Upper lobe of right lung (tissue), 1 donor: ENCODE data around the gene HES3. TPM values are rescaled to one million over a fixed set of nuclear protein-coding genes. Genes with fewer than 3 reads are reported as not detected.
A peak's percentile ranks its signal among the peaks of the same experiment; 100 is the strongest.

ENCODE experiments used
- ATAC-seq: fragments of 200-7000 bp; cut with Tn5 transposase; one replicate; pipeline ENCODE4 v1.9.1; 2020; ENCODE audit warnings: mild to moderate bottlenecking, moderate library complexity
- DNase-seq: peaks from one replicate; pipeline ENCODE4 v3.0.0-alpha.2; 2020
- H3K27ac ChIP-seq: fragments of 200-600 bp; one replicate; pipeline ENCODE4 v1.8.0; 2022
- H3K27me3 ChIP-seq: fragments of 200-600 bp; one replicate; pipeline ENCODE4 v1.8.0; 2022; ENCODE audit warnings: mild to moderate bottlenecking
- H3K36me3 ChIP-seq: fragments of 200-600 bp; one replicate; pipeline ENCODE4 v1.8.0; 2022
- H3K4me1 ChIP-seq: fragments of 200-600 bp; one replicate; pipeline ENCODE4 v1.8.0; 2022
- H3K4me3 ChIP-seq: fragments of 200-600 bp; one replicate; pipeline ENCODE4 v1.8.0; 2022; ENCODE audit warnings: mild to moderate bottlenecking
- H3K9me3 ChIP-seq: fragments of 200-600 bp; one replicate; pipeline ENCODE4 v1.8.0; 2022
- CTCF ChIP-seq: fragments of 200-600 bp; IDR thresholded peaks from one replicate; pipeline ENCODE4 v1.8.0; 2022; ENCODE audit warnings: antibody characterized with exemption
- intact Hi-C: fragments of 100-400 bp; cut with DNase I; formaldehyde crosslinking; loops from one replicate; pipeline ENCODE4 v1.11.0; 2022
- total RNA-seq: library from RNA; stranded (reverse); fragmentation: NEBNext Ultra II Directional; extraction: Animal tissue kit (Norgen Biotek cat#: 25700); gene quantifications from one replicate; pipeline ENCODE4 v1.2.1, GENCODE V29; 2021
- donor health status: DM: no; HTN: yes; CAD: no; lungs with severe emphysema.

The HES3 gene
- total RNA-seq, 1 donor from 2014 or later: not detected

- H3K36me3 ChIP-seq: no peaks in the 10 kb centered on the region
- peak overlapping the region; percentile 67 for H3K4me3 ChIP-seq
- H3K27ac ChIP-seq: peak overlapping the region; percentile 55
- intact Hi-C loops: no loop called here
- DNase-seq: no peak
- peaks cover 9% of the 10 kb centered on the region for H3K4me1 ChIP-seq
- H3K27me3 ChIP-seq: peaks cover 4% of the 10 kb centered on the region
- no peak for TF ChIP-seq CTCF
- peak; percentile 8 for ATAC-seq
- H3K9me3 ChIP-seq: no peaks in the 10 kb centered on the region
Measured at GRCh38 chr1:6260433-6260934, 16.5 kb downstream of the HES3 start.

- TF ChIP-seq CTCF: no peak
- H3K4me3 ChIP-seq: peak within 1 kb of the TSS; percentile 67
- H3K27me3 ChIP-seq: peaks cover 4% of the 10 kb centered on the region
- H3K4me1 ChIP-seq: peaks cover 9% of the 10 kb centered on the region
- intact Hi-C loops: no loop called here
- H3K27ac ChIP-seq: peak within 1 kb of the TSS; percentile 70
- peak; percentile 77 for DNase-seq
- H3K36me3 ChIP-seq: no peaks in the 10 kb centered on the region
- no peaks in the 10 kb centered on the region for H3K9me3 ChIP-seq
- ATAC-seq: peak; percentile 72
Measured at GRCh38 chr1:6260961-6261614, 17.1 kb downstream of the HES3 start, which contains the start of gene GPR153. TSS of gene GPR153 (minus strand) at chr1:6261098. CDS start at chr1:6254905, 6,193 bp downstream.

DNA sequence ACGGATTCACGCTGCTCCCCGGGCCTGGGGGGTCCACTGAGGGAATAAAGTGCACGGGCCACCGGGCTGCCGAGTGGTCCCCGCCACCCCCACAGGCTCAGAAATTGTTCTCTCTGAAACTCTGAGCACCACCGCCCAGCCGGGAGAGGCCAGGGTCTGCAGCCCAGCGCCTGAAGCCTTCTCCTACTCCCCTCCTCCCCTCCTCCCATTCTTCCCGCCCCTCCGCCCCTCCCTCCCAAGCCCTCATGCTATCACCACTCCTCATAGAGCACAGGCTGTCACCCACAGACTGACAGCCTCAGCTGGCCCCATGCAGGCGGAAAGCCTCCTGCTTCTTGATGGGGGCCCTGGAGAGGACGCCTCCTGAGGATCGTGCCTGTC is 17.6 kb downstream of the HES3 start:
- H3K9me3 ChIP-seq: no peaks in the 10 kb centered on the region
- H3K4me1 ChIP-seq: peaks cover 9% of the 10 kb centered on the region
- H3K27ac ChIP-seq: peak overlapping the region; percentile 70
- peak overlapping the region; percentile 48 for H3K4me3 ChIP-seq
- intact Hi-C loops: no loop called here
- TF ChIP-seq CTCF: no peak
- no peak for ATAC-seq
- H3K36me3 ChIP-seq: no peaks in the 10 kb centered on the region
- DNase-seq: no peak
- H3K27me3 ChIP-seq: peaks cover 4% of the 10 kb centered on the region

- no peaks in the 10 kb centered on the region for H3K9me3 ChIP-seq
- no peak for ATAC-seq
- peaks cover 4% of the 10 kb centered on the region for H3K27me3 ChIP-seq
- no peaks in the 10 kb centered on the region for H3K36me3 ChIP-seq
- peaks cover 9% of the 10 kb centered on the region for H3K4me1 ChIP-seq
- no peak overlapping the region for H3K4me3 ChIP-seq
- TF ChIP-seq CTCF: no peak
- peak overlapping the region; percentile 70 for H3K27ac ChIP-seq
- intact Hi-C loops: no loop called here
- DNase-seq: no peak
Measured at GRCh38 chr1:6262555-6263420, 18.8 kb downstream of the HES3 start.

DNA sequence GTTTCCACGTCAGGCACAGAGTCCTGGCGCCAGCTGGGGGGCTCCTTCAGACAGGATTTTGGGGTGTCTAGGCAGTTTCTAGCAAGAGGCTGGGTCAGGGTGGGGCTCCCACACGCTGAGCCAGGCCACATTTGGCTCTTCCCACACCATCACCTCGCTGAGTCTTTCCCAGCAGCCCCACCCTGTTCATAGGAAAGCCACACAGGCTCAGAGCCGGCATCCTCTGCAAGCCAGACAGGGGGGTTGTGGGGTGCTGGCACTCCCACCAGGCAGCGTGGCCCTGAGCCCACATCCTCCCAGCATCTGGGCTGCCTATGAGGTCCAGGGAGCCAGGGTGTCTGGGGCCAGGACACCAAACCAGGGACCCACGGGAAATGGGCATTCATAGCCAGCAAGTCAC is 19.7 kb downstream of the HES3 start:
- peak overlapping the region; percentile 13 for H3K27ac ChIP-seq

More for the DNA sequence above, 19.7 kb downstream of the HES3 start:
- no peak for TF ChIP-seq CTCF
- no peak for ATAC-seq
- no peaks in the 10 kb centered on the region for H3K36me3 ChIP-seq
- H3K27me3 ChIP-seq: peaks cover 4% of the 10 kb centered on the region
- peaks cover 9% of the 10 kb centered on the region for H3K4me1 ChIP-seq
- H3K9me3 ChIP-seq: no peaks in the 10 kb centered on the region
- DNase-seq: no peak
- intact Hi-C loops: no loop called here
- H3K4me3 ChIP-seq: no peak overlapping the region
